GM12892 (cell line): Measurements from ENCODE around the gene ZBTB39.

Experiments
- DNase-seq: peaks from one replicate; pipeline ENCODE4 v3.0.0; 2011; ENCODE audit not compliant: insufficient read length
- FAIRE-seq: peaks from 2 replicates; lab custom pipeline; 2011; peaks lifted over from hg19 to GRCh38; lab: Jason Lieb, UNC
- POLR2A ChIP-seq: IDR thresholded peaks from 2 replicates; pipeline ENCODE4 v1.6.1; 2011; ENCODE audit warnings: low read depth, low read length, control low read depth
- POLR2AphosphoS5 ChIP-seq: IDR thresholded peaks from 2 replicates; pipeline ENCODE4 v1.6.1; 2011; ENCODE audit warnings: low read depth, low read length, control low read depth
- TAF1 ChIP-seq: IDR thresholded peaks from 2 replicates; pipeline ENCODE4 v1.6.1; 2011; ENCODE audit warnings: low read depth, mild to moderate bottlenecking, control low read depth, low read length, borderline replicate concordance

ZBTB39 gene

DNA sequence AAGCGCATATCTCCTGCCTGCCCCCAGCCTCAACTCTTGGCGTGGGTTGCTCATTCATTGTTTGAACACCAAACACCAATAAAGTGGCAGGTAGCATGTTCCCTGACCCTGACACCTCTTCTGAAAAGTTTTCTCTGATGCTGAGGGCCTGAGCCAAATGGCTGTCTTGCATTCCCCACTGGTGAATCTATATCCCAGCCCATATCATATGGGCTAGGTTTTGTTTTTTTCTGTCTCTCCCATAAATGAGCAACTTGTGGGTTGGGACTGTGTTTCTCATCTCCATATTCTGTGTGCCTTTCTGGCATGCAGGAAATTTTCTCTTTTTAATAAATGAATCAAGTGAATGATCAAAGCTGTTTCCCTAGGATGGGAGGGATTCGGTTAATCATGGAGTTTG is 38.5 kb upstream of the ZBTB39 start:
- no peak for DNase-seq
- no peak for TF ChIP-seq POLR2A
- TF ChIP-seq POLR2AphosphoS5: no peak
- no peak for TF ChIP-seq TAF1
- FAIRE-seq: no peak

DNA sequence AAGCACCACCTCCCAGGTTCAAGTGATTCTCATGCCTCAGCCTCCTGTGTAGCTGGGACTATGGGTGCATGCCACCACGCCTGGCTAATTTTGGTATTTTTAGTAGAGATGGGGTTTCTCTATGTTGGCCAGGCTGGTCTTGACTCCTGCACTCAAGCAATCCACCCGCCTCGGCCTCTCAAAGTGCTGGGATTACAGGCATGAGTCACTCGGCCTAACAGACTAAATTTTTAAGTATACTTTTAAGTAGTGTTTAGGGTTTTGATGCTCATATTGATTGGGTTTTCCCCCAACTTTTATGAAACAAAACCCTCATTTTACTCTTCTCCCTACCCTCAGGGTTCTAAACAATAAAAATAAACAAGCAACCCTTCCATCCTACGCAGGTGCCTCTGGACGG is 38.1 kb upstream of the ZBTB39 start:
- no peak for DNase-seq
- FAIRE-seq: no peak
- TF ChIP-seq POLR2AphosphoS5: no peak
- TF ChIP-seq TAF1: no peak
- no peak for TF ChIP-seq POLR2A

GRCh38 chr12:57042695-57043094 is 36.3 kb upstream of the ZBTB39 start:
- FAIRE-seq (no peak), DNase-seq (no peak)
- TF ChIP-seq POLR2A: no peak
- TF ChIP-seq POLR2AphosphoS5: no peak
- TF ChIP-seq TAF1: no peak

GRCh38 chr12:57040750-57041149 is 34.4 kb upstream of the ZBTB39 start:
- FAIRE-seq (no peak), DNase-seq (no peak)
- TF ChIP-seq POLR2A (no peak), TAF1 (no peak), POLR2AphosphoS5 (no peak)

DNA sequence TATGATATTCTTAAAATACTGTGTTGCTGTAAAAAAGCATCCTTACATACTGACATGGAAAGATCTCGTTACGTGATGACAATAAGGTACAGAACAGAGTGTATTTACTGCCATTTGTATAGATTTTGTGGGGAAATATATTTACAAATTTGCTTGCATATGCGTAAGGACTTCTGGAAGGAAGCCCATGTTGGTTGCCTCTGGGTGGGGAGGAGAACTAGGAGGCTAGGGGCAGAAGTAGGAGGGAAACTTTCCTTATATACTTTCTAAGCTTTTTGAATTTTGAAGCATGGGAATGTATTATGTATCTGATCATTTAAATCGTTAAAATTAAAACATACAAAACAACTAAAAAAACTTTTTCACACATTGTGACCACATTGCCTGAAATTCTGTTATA is 33.9 kb upstream of the ZBTB39 start:
- DNase-seq (no peak), FAIRE-seq (no peak)
- TF ChIP-seq POLR2AphosphoS5 (no peak), POLR2A (no peak), TAF1 (no peak)

DNA sequence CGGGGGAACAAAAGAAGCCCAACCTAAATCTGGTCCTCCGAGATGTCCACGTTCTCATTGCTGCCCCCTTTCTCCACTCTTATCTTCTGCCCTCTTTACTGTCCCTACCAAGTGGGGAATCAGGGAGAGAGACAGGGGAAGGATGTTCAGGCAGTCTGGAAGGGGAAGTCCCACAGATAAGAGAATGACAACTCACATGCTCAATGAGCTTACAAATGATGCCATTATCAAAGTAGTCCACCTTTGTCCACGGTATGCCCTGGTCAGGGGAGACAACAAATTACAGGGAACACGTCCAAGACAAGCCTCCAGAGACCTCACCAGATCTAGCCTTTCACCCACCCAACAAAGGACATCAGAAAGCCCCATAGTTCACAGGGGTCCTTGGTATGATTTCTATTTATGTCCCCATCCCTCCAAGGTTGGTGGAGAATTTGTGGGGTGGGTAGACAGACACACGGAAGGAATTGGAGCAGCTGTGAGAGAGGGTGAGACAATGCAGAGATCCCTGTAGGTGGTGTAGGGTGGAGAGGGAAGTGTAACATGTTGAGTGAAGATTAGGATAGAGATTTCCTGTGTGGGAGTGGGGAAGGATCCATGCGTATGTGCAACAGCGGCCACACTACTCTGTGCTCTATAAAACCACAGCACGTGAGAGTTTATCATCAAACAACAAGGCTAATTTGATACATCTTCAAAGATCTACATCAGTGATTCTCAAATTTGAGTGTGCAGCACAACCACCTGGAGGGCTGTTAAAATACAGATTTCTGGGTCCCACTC is 32.9 kb upstream of the ZBTB39 start:
- DNase-seq (no peak), FAIRE-seq (no peak)
- TF ChIP-seq POLR2A (no peak), TAF1 (no peak), POLR2AphosphoS5 (no peak)

DNA sequence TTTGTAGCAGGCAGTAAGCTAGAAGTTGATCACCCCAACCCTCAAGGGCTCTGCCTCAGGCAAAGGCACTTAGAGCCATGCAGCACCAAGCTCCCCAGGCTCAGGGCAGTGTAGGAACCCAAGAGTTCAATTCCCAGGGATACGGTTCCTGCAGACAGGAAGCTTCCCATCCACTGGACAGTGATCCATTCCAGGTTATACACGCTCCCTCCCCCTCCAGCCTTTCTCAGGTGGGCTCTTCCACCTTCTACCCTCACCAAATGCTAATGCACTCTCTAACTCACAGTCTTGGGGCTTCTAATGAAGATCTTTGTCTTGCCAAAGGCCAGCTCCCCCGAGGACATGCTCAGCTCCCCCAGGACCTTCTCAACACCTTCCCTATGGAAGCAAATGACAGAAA is 30.9 kb upstream of the ZBTB39 start:
- FAIRE-seq (no peak), DNase-seq (no peak)
- TF ChIP-seq TAF1: no peak

DNA sequence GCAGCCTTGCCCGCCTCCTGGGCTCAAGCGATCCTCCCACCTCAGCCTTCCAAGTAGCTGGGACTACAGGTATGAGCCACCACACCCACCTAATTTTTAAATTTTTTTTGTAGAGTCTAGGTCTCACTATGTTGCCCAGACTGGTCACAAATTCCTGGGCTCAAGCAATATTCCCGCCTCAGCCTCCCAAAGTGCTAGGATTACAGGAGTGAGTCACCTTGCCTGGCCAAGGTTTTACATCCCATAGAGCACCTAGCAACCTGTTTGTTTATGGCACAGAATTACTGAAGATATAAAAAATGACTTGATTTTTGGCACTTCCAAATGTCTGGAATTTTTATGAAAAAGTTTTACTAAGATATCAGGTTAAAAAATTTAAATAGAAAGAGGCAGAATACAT is 27.1 kb upstream of the ZBTB39 start:
- FAIRE-seq: no peak
- TF ChIP-seq POLR2AphosphoS5: no peak
- TF ChIP-seq POLR2A: no peak

DNA sequence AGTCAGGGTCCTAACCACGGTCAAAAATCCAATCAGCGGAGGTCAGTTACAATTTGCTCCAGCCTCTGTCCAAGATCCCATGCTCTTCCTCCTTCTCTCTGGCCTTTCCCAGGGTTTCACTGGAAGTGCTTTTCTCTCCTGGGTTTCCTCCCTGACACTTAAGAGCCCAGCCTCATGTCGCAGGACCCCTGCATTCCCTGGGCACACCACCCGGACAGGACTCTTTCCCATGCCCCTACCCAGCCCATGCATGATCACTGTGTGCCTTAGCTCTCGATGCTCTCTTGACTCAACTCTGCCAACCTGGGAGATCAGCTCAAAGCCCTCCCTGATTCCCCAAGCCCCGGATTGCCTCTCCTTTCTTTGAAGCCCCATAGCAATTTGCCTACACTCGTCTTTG is 25.4 kb upstream of the ZBTB39 start:
- FAIRE-seq: no peak

More for the DNA sequence above, 27.1 kb upstream of the ZBTB39 start:
- no peak for DNase-seq

DNA sequence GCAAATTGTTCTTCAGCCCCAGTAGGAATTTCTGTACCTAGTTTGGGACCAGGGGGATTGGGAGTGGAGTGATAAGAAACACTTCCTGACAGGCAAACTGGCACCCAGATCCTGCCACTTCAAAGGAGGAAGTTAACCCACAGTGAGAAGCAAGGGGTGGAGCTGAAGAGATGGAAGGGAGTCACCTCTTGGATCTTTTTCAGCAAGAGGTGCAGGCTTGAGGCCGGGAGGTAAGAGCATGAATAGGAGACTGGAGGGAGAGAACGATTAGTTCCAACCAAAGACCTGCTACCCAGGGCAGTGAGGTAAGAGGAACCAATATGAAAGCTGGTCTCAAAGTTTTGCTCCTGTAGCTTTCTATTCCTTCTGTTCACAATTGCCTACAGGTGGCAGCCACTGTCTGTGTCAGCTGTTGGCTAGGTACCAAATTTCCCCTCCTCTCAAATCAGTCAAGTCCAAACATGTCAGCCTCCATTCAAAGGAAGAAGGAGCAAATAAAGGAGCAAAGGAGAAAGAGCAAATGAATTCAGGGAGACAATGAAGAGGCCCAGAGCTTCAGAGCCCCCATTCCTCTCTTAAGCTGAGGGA is 24.9 kb upstream of the ZBTB39 start:
- no peak for FAIRE-seq
- no peak for DNase-seq
- no peak for TF ChIP-seq POLR2A
- no peak for TF ChIP-seq TAF1

More for the DNA sequence above, 25.4 kb upstream of the ZBTB39 start:
- no peak for TF ChIP-seq POLR2AphosphoS5
- TF ChIP-seq TAF1: no peak
- TF ChIP-seq POLR2A: no peak
- no peak for DNase-seq

GRCh38 chr12:57029457-57029856 is 23.1 kb upstream of the ZBTB39 start:
- no peak for TF ChIP-seq POLR2AphosphoS5
- DNase-seq (no peak), FAIRE-seq (no peak)

- no peak for TF ChIP-seq TAF1
- FAIRE-seq (no peak), DNase-seq (no peak)
These were observed 21.4 kb upstream of the ZBTB39 start for GRCh38 chr12:57027805-57028153.

DNA sequence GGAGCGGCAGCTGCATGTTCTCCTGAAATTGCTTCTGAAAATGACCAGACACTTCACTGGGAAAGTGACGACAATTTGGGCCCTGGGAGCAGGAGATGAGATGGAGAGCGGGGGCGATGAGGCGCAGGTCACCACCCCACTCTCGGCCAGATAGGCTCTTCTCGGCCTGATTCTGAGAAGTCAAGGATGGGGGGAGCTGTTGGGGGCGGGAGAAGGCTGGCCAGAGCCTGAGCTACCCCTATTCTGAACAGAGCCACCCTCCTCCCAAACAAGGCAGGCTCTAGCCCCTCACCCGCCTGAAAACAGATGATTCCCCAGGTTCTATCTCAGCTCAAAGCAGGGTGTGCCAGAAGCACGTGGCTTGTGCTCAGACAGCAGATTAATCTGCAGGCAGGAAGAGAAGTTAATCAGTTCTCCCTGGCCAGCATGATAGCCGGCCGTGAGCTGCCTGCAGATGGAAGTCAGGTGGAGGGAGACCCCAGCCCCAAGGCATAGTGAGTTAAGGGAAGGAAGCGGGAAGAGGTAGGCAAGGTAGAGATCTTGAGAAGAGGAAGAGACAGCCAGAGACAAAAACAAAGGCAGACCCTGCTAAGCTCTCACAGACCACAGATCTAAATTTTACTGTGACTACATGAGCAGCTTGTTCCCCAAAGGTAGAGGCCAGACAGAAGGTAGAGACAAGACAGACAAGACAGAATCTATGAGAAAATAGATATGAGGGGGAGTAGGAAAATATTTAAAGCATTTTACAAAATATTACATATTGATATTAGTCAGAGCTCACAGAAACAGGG is 20.9 kb upstream of the ZBTB39 start:
- TF ChIP-seq TAF1 (no peak), POLR2AphosphoS5 (no peak), POLR2A (no peak)
- DNase-seq: no peak
- FAIRE-seq: no peak
